Body of pancreas (tissue), 4 donors: ENCODE measurements around the gene SCN8A.

Experiments used
- CTCF ChIP-seq, 7 experiments: fragments of 450-650 bp in 4 of 7; fragments of 200-600 bp in 3 of 7; sonication (generic) in 3 of 7; IDR thresholded peaks; one replicate each; pipeline ENCODE4 v1.5.1; 2016 to 2019; ENCODE audit warnings: antibody characterized with exemption in 7 of 7
- POLR2A ChIP-seq, 3 donors: fragments of 450-650 bp; IDR thresholded peaks; one replicate each; pipeline ENCODE4 v1.6.1; 2016; ENCODE audit warnings: antibody characterized with exemption in 3 of 3, mild to moderate bottlenecking in 2 of 3

- TF ChIP-seq CTCF (IDR thresholded peaks at IDR 0.05) = no peak
- TF ChIP-seq POLR2A (IDR thresholded peaks at IDR 0.05) = no peak
Measured at GRCh38 chr12:51593539-51593938, 2.5 kb downstream of the SCN8A start.
